Heart right ventricle (tissue), 16 donors: ENCODE measurements around the gene POP7. TPM values are rescaled to one million over a fixed set of nuclear protein-coding genes. Genes with fewer than 3 reads are reported as not detected.
A peak's percentile ranks its signal among the peaks of the same experiment; 100 is the strongest.

Source experiments
- ATAC-seq, 8 donors: fragments of 200-7000 bp; cut with Tn5 transposase; one replicate each; pipeline ENCODE4 v1.9.1; 2020; ENCODE audit warnings: mild to moderate bottlenecking in 8 of 8, moderate library complexity in 8 of 8, moderate number of reproducible peaks in 1 of 8
- DNase-seq, 2 donors: peaks; one replicate each; pipeline ENCODE4 v3.0.0-alpha.2; 2020
- H3K27ac ChIP-seq, 10 donors: fragments of 200-600 bp; sonication (generic) in 2 of 10; one replicate each; pipeline versions ENCODE4 v1.5.0 to v1.8.0; 2020 to 2022; ENCODE audit warnings: mild to moderate bottlenecking in 3 of 10
- H3K27me3 ChIP-seq, 7 donors: fragments of 200-600 bp; one replicate each; pipeline ENCODE4 v1.8.0; 2021 to 2022; ENCODE audit warnings: mild to moderate bottlenecking in 2 of 7
- H3K36me3 ChIP-seq, 9 donors: fragments of 200-600 bp; sonication (generic) in 1 of 9; one replicate each; pipeline versions ENCODE4 v1.5.0 to v1.8.0; 2020 to 2022; ENCODE audit warnings: mild to moderate bottlenecking in 2 of 9
- H3K4me1 ChIP-seq, 9 donors: fragments of 200-600 bp; sonication (generic) in 1 of 9; one replicate each; pipeline versions ENCODE4 v1.5.0 to v1.8.0; 2020 to 2022; ENCODE audit warnings: mild to moderate bottlenecking in 4 of 9
- H3K4me3 ChIP-seq, 10 donors: fragments of 200-600 bp; sonication (generic) in 2 of 10; one replicate each; pipeline versions ENCODE4 v1.5.0 to v1.8.0; 2020 to 2022; ENCODE audit warnings: mild to moderate bottlenecking in 7 of 10, moderate library complexity in 2 of 10
- H3K9me3 ChIP-seq, 11 donors: fragments of 200-600 bp in 10 of 11; sonication (generic) in 2 of 11; one replicate each; pipeline versions ENCODE4 v1.5.0 to v1.8.0; 2013 to 2022; ENCODE audit warnings: mild to moderate bottlenecking in 2 of 11, control low read depth in 1 of 11, moderate library complexity in 1 of 11
- CTCF ChIP-seq, 9 donors: fragments of 200-600 bp; sonication (generic) in 2 of 9; IDR thresholded peaks; one replicate each; pipeline versions ENCODE4 v1.5.0 to v1.8.0; 2021 to 2022; ENCODE audit warnings: antibody characterized with exemption in 9 of 9, mild to moderate bottlenecking in 5 of 9, moderate library complexity in 1 of 9
- WGBS, 2 donors: extraction: QIAGEN DNeasy Blood & Tissue Kit; methylation state at CpG; one replicate each; pipeline ENCODE4 v1.1.7; 2013; ENCODE audit warnings: inconsistent platforms in 1 of 2; 5-methylcytosine and 5-hydroxymethylcytosine counted together
- intact Hi-C, 10 donors: fragments of 100-400 bp; cut with DNase I; formaldehyde crosslinking; loops; one replicate each; pipeline versions ENCODE4 v1.11.1 to v1.14.2; 2022
- polyA plus RNA-seq, 2 donors: library from polyadenylated mRNA; stranded (reverse); fragments of 200-250 nt; gene quantifications; one replicate each; pipeline ENCODE4 v1.2.3, GENCODE V29; 2013
- total RNA-seq, 10 donors: library from RNA; stranded (reverse); fragmentation: NEBNext Ultra II Directional in 3 of 10; extraction: Animal tissue kit (Norgen Biotek cat#: 25700) in 3 of 10; gene quantifications; one replicate each; pipeline versions ENCODE4 v1.2.1 to v1.2.4, GENCODE V29; 2021 to 2023
- donor health status: Arrhythmogenic right ventricular cardiomyopathy.
- donor health status: ischemic (EF 13 %, LVEDD 7.1; RV severe dilation, severe dysfunction).
- donor health status: healthy with polysubstance abuse.
- donor health status: DM: no; HTN: yes; CAD: no.
- donor health status: DM: no; HTN: no; CAD: no.
- donor health status: ischemic (EF 25% LVEDD 6.9; RV normal size, moderate dysfunction).
- donor health status: ischemic (EF 25% LVEDD 5.7; RV mildly dilated, moderate dysfunction).
- donor health status: healthy.
- donor health status: DM: yes; HTN: yes; CAD: no.
- donor health status: Ischemic cardiomyopathy.
- donor health status: ischemic (EF 35%, LVEDD 5.7; RV mildly dilated, moderate dysfunction).
- donor health status: nonischemic (EF 11% LVEDD 7.7; RV severe dilation, severe dysfunction).
- donor health status: DM: yes; HTN: yes; CAD: no.
- donor health status: PGD.
- donor health status: ischemic (EF 29% LVEDD 5.4; RV normal size, mild dysfunction).
- donor health status: nonischemic (EF 23%, LVEDD 6.1; RV moderate dilation, normal function).

POP7 gene
- total and polyA plus RNA-seq, 12 donors: 23.2 to 71.5 (median 25.7) TPM

GRCh38 chr7:100682991-100683658 is 22.8 kb upstream of the POP7 start:
- 85 to 86% methylated on average over 28 of the region's 28 CpGs for WGBS, 2 donors
- TF ChIP-seq CTCF (IDR thresholded peaks at IDR 0.05): no peak

GRCh38 chr7:100683659-100684533 is 22.0 kb upstream of the POP7 start:
- no peak overlapping the region for H3K27ac ChIP-seq
- TF ChIP-seq CTCF (IDR thresholded peaks at IDR 0.05): no peak
- peaks cover 0 to 30% (median 14%) of the 10 kb centered on the region in 9 donors for H3K4me1 ChIP-seq
- no peak overlapping the region for H3K4me3 ChIP-seq
- no peaks in the 10 kb centered on the region for H3K9me3 ChIP-seq
- H3K36me3 ChIP-seq: peaks cover 7 to 100% (median 74%) of the 10 kb centered on the region in 9 donors
- DNase-seq (no peak), ATAC-seq (no peak)
- intact Hi-C loops: loop anchor here in 5 of 10 donors (2.0 to 10.0 kb wide), 4 partner anchors 77 to 219 kb away; partner anchors contain the start of genes SPACDR (in 2 of the 5) and TSC22D4 (in 1 of the 5)
- WGBS, 2 donors: 92 to 94% methylated on average over 36 to 37 of the region's 37 CpGs
- no peaks in the 10 kb centered on the region for H3K27me3 ChIP-seq

More at GRCh38 chr7:100682991-100683658, 22.8 kb upstream of the POP7 start:
- peak in 1 of 8 donors; percentile 0 for ATAC-seq
- no peak overlapping the region for H3K4me3 ChIP-seq
- H3K36me3 ChIP-seq: peaks cover 7 to 100% (median 78%) of the 10 kb centered on the region in 9 donors
- H3K27ac ChIP-seq: no peak overlapping the region
- intact Hi-C loops: loop anchor here in 5 of 10 donors (2.0 to 10.0 kb wide), 4 partner anchors 76 to 218 kb away; partner anchors contain the start of genes SPACDR (in 2 of the 5) and TSC22D4 (in 1 of the 5)
- H3K9me3 ChIP-seq: no peaks in the 10 kb centered on the region
- H3K4me1 ChIP-seq: peaks cover 0 to 28% (median 7%) of the 10 kb centered on the region in 9 donors
- DNase-seq: no peak
- H3K27me3 ChIP-seq: no peaks in the 10 kb centered on the region

GRCh38 chr7:100684534-100685042 is 21.3 kb upstream of the POP7 start:
- Histone ChIP-seq H3K9me3 (no peaks in the 10 kb centered on the region), H3K36me3 (peaks cover 7 to 100% (median 68%) of the 10 kb centered on the region in 9 donors), H3K4me3 (no peak overlapping the region), H3K27me3 (no peaks in the 10 kb centered on the region), H3K4me1 (peaks cover 5 to 30% (median 17%) of the 10 kb centered on the region in 9 donors), H3K27ac (no peak overlapping the region)
- 92 to 94% methylated on average over 16 of the region's 16 CpGs for WGBS, 2 donors
- ATAC-seq (no peak), DNase-seq (no peak)
- intact Hi-C loops: loop anchor here in 6 of 10 donors (5.0 to 10.0 kb wide), 4 partner anchors 77 to 220 kb away; partner anchors contain the start of genes SPACDR (in 2 of the 6) and TSC22D4 (in 1 of the 6)
- no peak for TF ChIP-seq CTCF (IDR thresholded peaks at IDR 0.05)
